OCI-LY3 (cell line): ENCODE results near the gene PCDH15.

Experiments used
- H2AFZ ChIP-seq: fragments of 200-600, 300-600 bp; shearing (Covaris generic); 2 replicates; pipeline ENCODE4 v1.6.0; 2014; ENCODE audit warnings: antibody characterized with exemption, low read depth, low read length
- H3K27ac ChIP-seq: fragments of 200-600, 300-600 bp; sonication (generic); 2 replicates; pipeline ENCODE4 v1.5.1; 2014; ENCODE audit warnings: mild to moderate bottlenecking, low read length, moderate library complexity, mixed read lengths
- H3K27me3 ChIP-seq: fragments of 200-600, 300-600 bp; sonication (generic); 2 replicates; pipeline ENCODE4 v1.6.1; 2014; ENCODE audit warnings: low read depth, low read length, mixed read lengths
- H3K36me3 ChIP-seq: fragments of 200-600, 300-600 bp; sonication (generic); replicated peaks from 2 replicates; pipeline ENCODE3; 2014; ENCODE audit warnings: low read depth, low read length, mixed read lengths
- H3K4me1 ChIP-seq: fragments of 300-600, 200-600 bp; sonication (generic); 2 replicates; pipeline ENCODE4 v1.6.1; 2014; ENCODE audit warnings: low read length, mixed read lengths
- H3K4me2 ChIP-seq: fragments of 200-600, 300-600 bp; sonication (generic); 2 replicates; pipeline ENCODE4 v1.6.1; 2014; ENCODE audit warnings: low read length, mixed read lengths
- H3K4me3 ChIP-seq: fragments of 300-600, 200-600 bp; sonication (generic); 2 replicates; pipeline ENCODE4 v1.5.1; 2014; ENCODE audit warnings: antibody characterized with exemption, mild to moderate bottlenecking, low read length, moderate library complexity
- H3K79me2 ChIP-seq: fragments of 300-600, 200-600 bp; shearing (Covaris generic); 2 replicates; pipeline ENCODE4 v1.6.1; 2014; ENCODE audit warnings: mild to moderate bottlenecking, low read length, mixed read lengths
- H3K9ac ChIP-seq: fragments of 300-600, 200-600 bp; shearing (Covaris generic); 2 replicates; pipeline ENCODE4 v1.6.0; 2014; ENCODE audit warnings: mild to moderate bottlenecking, low read length, moderate library complexity
- H3K9me3 ChIP-seq: fragments of 200-600, 300-600 bp; shearing (Covaris generic); 2 replicates; pipeline ENCODE4 v1.6.1; 2014; ENCODE audit warnings: low read length, mixed read lengths; ENCODE audit not compliant: insufficient read depth
- H4K20me1 ChIP-seq: fragments of 200-600, 300-600 bp; sonication (generic); 2 replicates; pipeline ENCODE4 v1.6.1; 2016; ENCODE audit warnings: low read length, mixed read lengths; ENCODE audit not compliant: insufficient read depth
- CTCF ChIP-seq: fragments of 200-600, 300-600 bp; sonication (generic); IDR thresholded peaks from 2 replicates; pipeline ENCODE4 v1.5.1; 2014; ENCODE audit warnings: antibody characterized with exemption, low read length, low read depth
- EZH2phosphoT487 ChIP-seq: fragments of 200-600 bp; shearing (Covaris generic); IDR thresholded peaks from 2 replicates; pipeline ENCODE4 v1.6.1; 2018; ENCODE audit warnings: antibody characterized with exemption, mixed run types, low read depth

The PCDH15 gene

GRCh38 chr10:54559498-54559897 lies 241.5 kb downstream of the PCDH15 start:
- Histone ChIP-seq H3K4me1 (no peaks in the 10 kb centered on the region), H3K9ac (no peak overlapping the region), H3K79me2 (no peaks in the 10 kb centered on the region), H3K4me2 (no peak overlapping the region), H3K27ac (no peak overlapping the region), H3K9me3 (no peaks in the 10 kb centered on the region), H4K20me1 (no peaks in the 10 kb centered on the region), H3K27me3 (no peaks in the 10 kb centered on the region), H3K36me3 (no peaks in the 10 kb centered on the region), H2AFZ (no peak overlapping the region), H3K4me3 (no peak overlapping the region)
- TF ChIP-seq CTCF, result no peak
- no peak for TF ChIP-seq EZH2phosphoT487

DNA sequence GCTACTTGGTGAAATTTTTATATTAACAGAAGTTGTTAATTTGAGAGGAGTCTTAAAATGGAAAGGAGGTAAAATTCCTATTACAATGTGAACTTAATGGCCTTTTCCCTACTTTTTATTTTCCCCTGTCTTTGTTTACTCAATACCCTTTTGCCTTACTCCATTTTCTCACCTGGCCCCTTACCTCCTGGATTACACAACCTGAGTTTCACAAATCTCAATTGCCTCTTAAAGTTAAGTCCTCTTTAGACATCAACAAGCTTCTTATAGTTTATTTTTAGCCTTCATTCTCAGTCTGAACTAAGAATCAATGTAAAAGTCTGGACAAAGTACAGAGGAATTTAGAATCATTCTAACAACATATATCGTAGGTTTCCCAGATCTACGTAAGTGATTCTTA lies 247.0 kb downstream of the PCDH15 start:
- Histone ChIP-seq H3K4me1 (no peaks in the 10 kb centered on the region), H3K9ac (no peak overlapping the region), H3K27me3 (no peaks in the 10 kb centered on the region), H3K36me3 (no peaks in the 10 kb centered on the region), H4K20me1 (no peaks in the 10 kb centered on the region), H2AFZ (no peak overlapping the region), H3K4me2 (no peak overlapping the region), H3K9me3 (no peaks in the 10 kb centered on the region), H3K27ac (no peak overlapping the region), H3K79me2 (no peaks in the 10 kb centered on the region), H3K4me3 (no peak overlapping the region)
- TF ChIP-seq EZH2phosphoT487, result no peak

DNA sequence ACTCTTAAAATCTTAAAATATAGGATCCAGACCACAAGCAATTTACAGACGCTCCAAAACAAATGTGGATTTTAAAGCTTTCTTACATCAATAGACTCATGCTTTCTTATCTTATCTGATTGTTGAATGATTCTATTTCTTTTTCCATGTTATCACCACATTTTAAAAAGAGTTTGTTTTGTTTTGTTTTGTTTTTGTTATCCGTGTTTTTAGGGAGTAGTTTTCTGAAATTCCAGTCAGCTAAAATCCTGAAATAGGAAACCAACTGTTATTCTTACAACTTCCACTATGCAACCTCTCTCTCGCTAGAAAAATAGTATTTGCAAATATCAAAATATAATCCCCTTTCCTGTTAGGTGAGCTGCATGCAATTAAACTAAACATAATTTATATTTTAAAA lies 251.0 kb downstream of the PCDH15 start:
- no peaks in the 10 kb centered on the region for H4K20me1 ChIP-seq
- H3K9me3 ChIP-seq, result no peaks in the 10 kb centered on the region
- no peak overlapping the region for H3K9ac ChIP-seq
- TF ChIP-seq CTCF (no peak), EZH2phosphoT487 (no peak)
- no peaks in the 10 kb centered on the region for H3K27me3 ChIP-seq
- H3K4me2 ChIP-seq, result no peak overlapping the region
- H3K4me3 ChIP-seq, result no peak overlapping the region
- no peak overlapping the region for H2AFZ ChIP-seq
- H3K27ac ChIP-seq, result no peak overlapping the region
- no peaks in the 10 kb centered on the region for H3K4me1 ChIP-seq
- no peaks in the 10 kb centered on the region for H3K79me2 ChIP-seq
- no peaks in the 10 kb centered on the region for H3K36me3 ChIP-seq

- H3K4me3 ChIP-seq, result no peak overlapping the region
- TF ChIP-seq EZH2phosphoT487, result no peak
- TF ChIP-seq CTCF, result no peak
- H2AFZ ChIP-seq, result no peak overlapping the region
- H3K36me3 ChIP-seq, result no peaks in the 10 kb centered on the region
- H3K79me2 ChIP-seq, result no peaks in the 10 kb centered on the region
- no peak overlapping the region for H3K4me2 ChIP-seq
- no peak overlapping the region for H3K27ac ChIP-seq
- no peaks in the 10 kb centered on the region for H4K20me1 ChIP-seq
- H3K27me3 ChIP-seq, result no peaks in the 10 kb centered on the region
- no peaks in the 10 kb centered on the region for H3K9me3 ChIP-seq
- H3K9ac ChIP-seq, result no peak overlapping the region
- H3K4me1 ChIP-seq, result no peaks in the 10 kb centered on the region
Observed at GRCh38 chr10:54531296-54531695, 269.7 kb downstream of the PCDH15 start.

DNA sequence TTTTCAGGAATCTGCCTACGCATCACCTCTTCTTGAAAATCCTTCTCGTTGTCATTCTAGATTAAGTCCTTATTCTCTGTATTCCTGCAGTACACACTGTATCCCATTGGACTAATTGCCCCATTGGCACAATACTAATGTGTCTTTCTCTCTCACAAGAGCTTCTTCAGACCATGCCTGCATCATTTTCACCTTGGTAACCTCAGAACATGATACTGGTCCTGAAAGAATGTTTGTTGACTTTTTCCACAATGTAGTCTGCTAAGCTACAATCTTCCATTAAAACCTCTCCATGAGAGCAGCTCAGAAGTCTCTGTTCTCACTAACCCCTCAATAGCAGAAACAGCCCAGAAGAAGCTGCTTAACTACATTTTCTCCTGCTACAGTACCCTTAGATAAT lies 270.7 kb downstream of the PCDH15 start:
- no peak overlapping the region for H3K4me3 ChIP-seq
- H2AFZ ChIP-seq, result no peak overlapping the region
- H3K79me2 ChIP-seq, result no peaks in the 10 kb centered on the region
- H3K4me2 ChIP-seq, result no peak overlapping the region
- H3K9me3 ChIP-seq, result no peaks in the 10 kb centered on the region
- no peaks in the 10 kb centered on the region for H4K20me1 ChIP-seq
- no peaks in the 10 kb centered on the region for H3K4me1 ChIP-seq
- H3K36me3 ChIP-seq, result no peaks in the 10 kb centered on the region
- no peaks in the 10 kb centered on the region for H3K27me3 ChIP-seq
- TF ChIP-seq CTCF, result no peak
- TF ChIP-seq EZH2phosphoT487, result no peak
- no peak overlapping the region for H3K9ac ChIP-seq
- no peak overlapping the region for H3K27ac ChIP-seq
